Activated CD4-positive, alpha-beta memory T cell treated with anti-CD3 and anti-CD28 coated beads for 36 hours (primary cell): ENCODE data around the gene DCLK2. TPM values are rescaled to one million over a fixed set of nuclear protein-coding genes. Genes with fewer than 3 reads are reported as not detected.

Experiments
- CTCF ChIA-PET: fragments of 350-600 bp; sonication (Branson Sonifier 250); formaldehyde crosslinking; loops from one replicate; lab custom pipeline; 2021; ENCODE audit warnings: antibody characterized with exemption, inconsistent platforms; lab: Charles Lee
- POLR2A ChIA-PET: fragments of 350-600 bp; sonication (Branson Sonifier 250); formaldehyde crosslinking; loops from one replicate; lab custom pipeline; 2021; ENCODE audit warnings: antibody characterized with exemption; lab: Charles Lee
- DNase-seq: peaks from one replicate; pipeline ENCODE4 v3.0.0-alpha.2; 2020
- H3K27ac Mint-ChIP-seq: one replicate; pipeline ENCODE4 v1.8.0; 2021; ENCODE audit warnings: mixed read lengths
- H3K27me3 Mint-ChIP-seq: one replicate; pipeline ENCODE4 v1.8.0; 2021; ENCODE audit warnings: mixed read lengths
- H3K36me3 Mint-ChIP-seq: one replicate; pipeline ENCODE4 v1.8.0; 2021; ENCODE audit warnings: mixed read lengths
- H3K4me1 Mint-ChIP-seq: one replicate; pipeline ENCODE4 v1.8.0; 2021; ENCODE audit warnings: low read depth, mixed read lengths
- H3K4me3 Mint-ChIP-seq: one replicate; pipeline ENCODE4 v1.8.0; 2021; ENCODE audit warnings: mild to moderate bottlenecking, mixed read lengths
- H3K9me3 Mint-ChIP-seq: one replicate; pipeline ENCODE4 v1.8.0; 2021; ENCODE audit warnings: mixed read lengths
- intact Hi-C: fragments of 100-400 bp; cut with micrococcal nuclease; formaldehyde crosslinking; loops from one replicate; pipeline ENCODE4 v1.15.1; 2023
- total RNA-seq, 2 experiments: library from RNA; stranded (reverse); gene quantifications; one replicate each; pipeline ENCODE4 v1.2.3, GENCODE V29; 2021

DCLK2 gene
- total RNA-seq, 2 experiments from 2014 or later = not detected

DNA sequence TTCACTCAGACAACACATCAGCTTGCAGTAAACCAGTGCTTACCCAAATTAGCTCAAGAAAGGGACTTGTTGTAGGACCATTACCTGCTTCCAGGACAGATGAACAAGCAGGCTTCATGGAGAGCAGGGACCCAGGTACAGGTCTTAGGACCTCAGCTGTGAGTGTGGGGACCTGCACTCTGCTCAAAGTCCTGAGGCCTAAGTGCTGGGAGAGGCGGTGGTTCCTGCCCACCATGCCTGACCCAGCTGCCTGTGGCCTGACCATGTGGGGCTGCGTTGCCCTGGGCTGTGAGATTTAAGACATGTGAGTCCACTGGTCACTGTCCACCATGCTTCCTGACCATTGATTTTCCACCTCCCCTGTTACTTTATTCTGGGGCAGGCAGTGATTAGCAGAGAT is 140.2 kb downstream of the DCLK2 start:
- H3K27me3 Mint-ChIP-seq = no peaks in the 10 kb centered on the region
- DNase-seq = no peak
- H3K4me3 Mint-ChIP-seq = no peak overlapping the region
- no peak overlapping the region for H3K27ac Mint-ChIP-seq
- ChIA-PET CTCF (no interaction called here), POLR2A (no interaction called here)
- H3K36me3 Mint-ChIP-seq = no peaks in the 10 kb centered on the region
- no peaks in the 10 kb centered on the region for H3K9me3 Mint-ChIP-seq
- H3K4me1 Mint-ChIP-seq = no peaks in the 10 kb centered on the region
- intact Hi-C loops = no loop called here

DNA sequence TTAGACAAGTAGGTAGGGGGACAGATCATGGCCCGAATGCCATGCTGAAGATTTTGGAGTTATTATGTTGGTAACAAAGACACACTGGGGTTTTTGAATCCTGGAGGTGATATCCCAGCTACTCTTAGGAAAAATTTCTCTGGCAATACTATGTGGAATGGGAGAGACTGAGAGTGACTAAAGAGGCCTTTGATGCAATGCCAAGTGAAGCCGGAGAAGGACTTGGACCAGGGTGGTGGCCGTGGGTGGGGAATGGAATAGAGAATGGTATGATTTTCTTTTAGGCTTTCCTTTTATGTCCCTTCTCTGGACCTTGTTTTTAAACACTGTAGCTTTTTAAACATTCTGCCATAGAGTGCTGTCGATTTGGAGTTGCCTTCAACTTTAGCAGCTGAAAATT is 141.6 kb downstream of the DCLK2 start:
- no peak overlapping the region for H3K27ac Mint-ChIP-seq
- ChIA-PET CTCF (interaction anchor here (1.3 kb wide), 1 partner anchor 23 kb away, joined by 3 read pairs; no protein-coding TSS in a partner anchor), POLR2A (no interaction called here)
- DNase-seq = no peak
- no peaks in the 10 kb centered on the region for H3K27me3 Mint-ChIP-seq
- H3K4me3 Mint-ChIP-seq = no peak overlapping the region
- no peaks in the 10 kb centered on the region for H3K36me3 Mint-ChIP-seq
- H3K9me3 Mint-ChIP-seq = no peaks in the 10 kb centered on the region
- intact Hi-C loops = no loop called here
- H3K4me1 Mint-ChIP-seq = no peaks in the 10 kb centered on the region

GRCh38 chr4:150224896-150225591 is 146.8 kb downstream of the DCLK2 start:
- no peak overlapping the region for H3K4me3 Mint-ChIP-seq
- no peak for DNase-seq
- peaks cover 4% of the 10 kb centered on the region for H3K27me3 Mint-ChIP-seq
- POLR2A ChIA-PET = no interaction called here
- CTCF ChIA-PET = no interaction called here
- no peaks in the 10 kb centered on the region for H3K4me1 Mint-ChIP-seq
- intact Hi-C loops = no loop called here
- no peaks in the 10 kb centered on the region for H3K9me3 Mint-ChIP-seq
- no peaks in the 10 kb centered on the region for H3K36me3 Mint-ChIP-seq
- no peak overlapping the region for H3K27ac Mint-ChIP-seq

DNA sequence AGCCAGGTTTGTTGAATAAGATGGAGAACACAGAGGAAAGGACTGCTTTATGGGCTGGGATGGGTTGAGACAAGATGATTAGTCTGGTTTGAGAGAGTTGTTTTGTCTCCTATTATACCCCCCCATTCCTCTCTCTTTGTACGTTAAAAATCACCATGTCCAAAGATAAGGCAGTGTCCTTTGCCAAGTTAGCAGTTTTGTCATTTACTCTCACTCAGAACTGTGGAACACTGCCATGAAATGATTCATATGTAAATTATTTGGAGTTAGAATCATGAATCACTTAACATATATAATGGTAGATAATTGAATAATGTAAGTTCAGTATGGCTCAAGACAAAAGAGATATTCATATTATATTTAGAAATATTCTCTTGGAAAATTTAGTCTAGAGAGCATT is 151.3 kb downstream of the DCLK2 start:
- ChIA-PET CTCF (interaction anchor here (1.2 kb wide), 1 partner anchor 14 kb away, joined by 7 read pairs; no protein-coding TSS in a partner anchor), POLR2A (no interaction called here)
- no peak overlapping the region for H3K27ac Mint-ChIP-seq
- H3K9me3 Mint-ChIP-seq = no peaks in the 10 kb centered on the region
- intact Hi-C loops = no loop called here
- no peaks in the 10 kb centered on the region for H3K4me1 Mint-ChIP-seq
- H3K4me3 Mint-ChIP-seq = no peak overlapping the region
- H3K27me3 Mint-ChIP-seq = peaks cover 7% of the 10 kb centered on the region
- DNase-seq = no peak
- H3K36me3 Mint-ChIP-seq = no peaks in the 10 kb centered on the region

GRCh38 chr4:150230561-150230960 is 152.3 kb downstream of the DCLK2 start:
- H3K27me3 Mint-ChIP-seq = peaks cover 8% of the 10 kb centered on the region
- no peak overlapping the region for H3K27ac Mint-ChIP-seq
- ChIA-PET POLR2A (no interaction called here), CTCF (interaction anchor here (1.2 to 2.1 kb wide), 2 partner anchors 12 to 13 kb away, joined by 7 to 10 read pairs; no protein-coding TSS in a partner anchor)
- H3K9me3 Mint-ChIP-seq = no peaks in the 10 kb centered on the region
- H3K4me1 Mint-ChIP-seq = no peaks in the 10 kb centered on the region
- no peak overlapping the region for H3K4me3 Mint-ChIP-seq
- intact Hi-C loops = no loop called here
- no peaks in the 10 kb centered on the region for H3K36me3 Mint-ChIP-seq
- DNase-seq = no peak

DNA sequence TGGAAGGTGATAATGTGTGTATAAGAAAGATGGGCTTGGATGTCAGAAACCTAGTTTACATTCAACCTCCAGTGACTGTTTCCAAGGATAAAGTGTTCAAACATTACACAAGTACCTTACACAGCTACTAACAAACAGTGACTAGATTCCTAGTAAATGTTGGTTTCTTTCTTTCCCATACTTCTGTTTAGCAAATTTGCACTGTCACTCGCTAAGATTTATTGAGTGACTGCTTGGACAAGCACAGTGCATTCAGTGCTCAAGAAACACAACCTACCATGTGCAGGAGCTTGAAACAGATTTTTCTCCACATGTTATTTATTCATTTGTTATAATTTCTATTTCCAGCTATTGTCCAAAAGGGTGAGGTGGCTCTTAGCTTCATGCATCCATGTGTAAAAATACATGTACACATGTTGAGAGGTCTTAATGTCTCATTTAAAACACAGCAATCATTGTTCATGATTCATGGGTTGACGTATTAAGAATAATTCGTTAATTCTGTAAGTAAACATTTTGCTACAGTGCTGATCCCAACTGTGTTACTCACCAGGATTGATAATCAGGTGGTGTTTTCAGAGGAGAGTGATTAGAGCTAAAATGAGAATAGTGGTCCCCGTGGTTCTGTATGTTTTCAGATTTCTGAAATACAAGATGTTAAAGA is 153.0 kb downstream of the DCLK2 start:
- Mint-ChIP-seq H3K27ac (no peak overlapping the region), H3K9me3 (no peaks in the 10 kb centered on the region), H3K4me3 (no peak overlapping the region), H3K4me1 (no peaks in the 10 kb centered on the region), H3K27me3 (peaks cover 11% of the 10 kb centered on the region), H3K36me3 (no peaks in the 10 kb centered on the region)
- CTCF ChIA-PET = interaction anchor here (2.1 kb wide), 1 partner anchor 11 kb away, joined by 10 read pairs; no protein-coding TSS in a partner anchor
- intact Hi-C loops = no loop called here
- DNase-seq = no peak
- POLR2A ChIA-PET = no interaction called here

DNA sequence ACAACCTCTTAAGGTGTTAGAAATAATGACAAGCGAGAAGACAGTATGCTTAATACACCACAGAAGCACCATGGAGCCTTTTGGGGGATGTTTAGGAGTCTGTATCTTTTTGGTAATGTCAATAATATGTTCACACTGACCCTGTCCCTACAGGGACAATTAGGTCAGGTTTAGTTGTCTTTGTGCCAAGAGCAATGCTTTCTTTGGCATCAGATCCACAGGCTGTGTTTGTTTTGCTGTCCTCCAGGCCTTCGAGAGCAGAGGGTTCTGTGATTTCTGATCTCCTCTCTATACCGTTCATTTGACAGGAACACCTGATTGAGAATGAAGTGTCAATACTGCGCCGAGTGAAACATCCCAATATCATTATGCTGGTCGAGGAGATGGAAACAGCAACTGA is 153.8 kb downstream of the DCLK2 start:
- ChIA-PET CTCF (interaction anchor here (2.1 kb wide), 1 partner anchor 11 kb away, joined by 10 read pairs; no protein-coding TSS in a partner anchor), POLR2A (no interaction called here)
- intact Hi-C loops = no loop called here
- Mint-ChIP-seq H3K27me3 (peaks cover 11% of the 10 kb centered on the region), H3K9me3 (no peaks in the 10 kb centered on the region), H3K4me3 (no peak overlapping the region), H3K36me3 (no peaks in the 10 kb centered on the region), H3K4me1 (no peaks in the 10 kb centered on the region), H3K27ac (no peak overlapping the region)
- DNase-seq = no peak

GRCh38 chr4:150234246-150234645 is 156.0 kb downstream of the DCLK2 start:
- no peaks in the 10 kb centered on the region for H3K4me1 Mint-ChIP-seq
- ChIA-PET POLR2A (no interaction called here), CTCF (interaction anchor here (1.0 kb wide), 1 partner anchor 9 kb away, joined by 4 read pairs; no protein-coding TSS in a partner anchor)
- H3K27ac Mint-ChIP-seq = no peak overlapping the region
- peaks cover 14% of the 10 kb centered on the region for H3K27me3 Mint-ChIP-seq
- H3K9me3 Mint-ChIP-seq = no peaks in the 10 kb centered on the region
- no peaks in the 10 kb centered on the region for H3K36me3 Mint-ChIP-seq
- DNase-seq = no peak
- no peak overlapping the region for H3K4me3 Mint-ChIP-seq
- intact Hi-C loops = no loop called here

- H3K27ac Mint-ChIP-seq = no peak overlapping the region
- no peak overlapping the region for H3K4me3 Mint-ChIP-seq
- no peaks in the 10 kb centered on the region for H3K4me1 Mint-ChIP-seq
- ChIA-PET CTCF (interaction anchor here (1.0 kb wide), 1 partner anchor 9 kb away, joined by 3 read pairs; no protein-coding TSS in a partner anchor), POLR2A (no interaction called here)
- H3K27me3 Mint-ChIP-seq = peaks cover 14% of the 10 kb centered on the region
- intact Hi-C loops = no loop called here
- DNase-seq = no peak
- no peaks in the 10 kb centered on the region for H3K36me3 Mint-ChIP-seq
- H3K9me3 Mint-ChIP-seq = no peaks in the 10 kb centered on the region
These were observed 157.1 kb downstream of the DCLK2 start for GRCh38 chr4:150235317-150235716.

GRCh38 chr4:150235808-150236271 is 157.6 kb downstream of the DCLK2 start:
- intact Hi-C loops = no loop called here
- Mint-ChIP-seq H3K9me3 (no peaks in the 10 kb centered on the region), H3K27me3 (peaks cover 14% of the 10 kb centered on the region), H3K36me3 (no peaks in the 10 kb centered on the region), H3K4me1 (no peaks in the 10 kb centered on the region), H3K4me3 (no peak overlapping the region), H3K27ac (no peak overlapping the region)
- DNase-seq = no peak
- ChIA-PET CTCF (no interaction called here), POLR2A (no interaction called here)

GRCh38 chr4:150236626-150237025 is 158.4 kb downstream of the DCLK2 start:
- no peak for DNase-seq
- Mint-ChIP-seq H3K9me3 (no peaks in the 10 kb centered on the region), H3K4me1 (no peaks in the 10 kb centered on the region), H3K27me3 (peaks cover 14% of the 10 kb centered on the region), H3K4me3 (no peak overlapping the region), H3K27ac (no peak overlapping the region), H3K36me3 (no peaks in the 10 kb centered on the region)
- CTCF ChIA-PET = no interaction called here
- POLR2A ChIA-PET = no interaction called here
- intact Hi-C loops = no loop called here

DNA sequence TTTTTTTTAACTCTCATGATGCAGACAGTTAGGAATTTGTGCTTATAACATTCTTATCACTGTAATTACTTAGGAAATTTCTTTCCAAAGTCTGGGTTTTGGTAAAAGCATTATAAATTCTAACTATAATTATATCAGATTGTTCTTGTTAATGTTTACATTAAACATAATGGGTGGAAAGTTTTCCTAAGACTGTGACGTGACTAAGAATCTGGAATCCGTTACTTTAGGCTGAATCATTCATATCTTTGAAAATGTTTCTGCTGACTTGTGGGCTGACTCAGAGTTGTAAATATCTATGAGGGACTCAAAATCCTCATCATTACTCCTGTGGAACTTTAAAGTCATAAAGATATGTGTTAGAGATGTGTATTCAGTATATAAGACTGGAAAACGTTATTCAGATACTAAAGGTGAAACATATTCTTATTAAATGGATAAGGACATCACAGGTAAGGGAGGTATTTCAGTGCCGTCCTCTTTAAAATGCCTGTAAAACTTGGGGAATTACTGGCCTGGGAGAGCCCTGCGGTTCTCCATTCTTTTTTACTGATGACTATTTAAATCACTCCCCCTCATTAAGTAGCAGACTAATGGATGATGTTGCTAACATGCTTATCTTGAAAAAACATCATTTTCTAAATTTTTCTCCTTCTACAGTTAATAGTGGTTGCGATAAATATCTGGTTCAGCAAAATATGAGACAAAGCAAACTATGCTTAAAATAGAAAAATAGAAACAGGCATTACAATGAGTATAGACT is 159.0 kb downstream of the DCLK2 start:
- Mint-ChIP-seq H3K4me3 (no peak overlapping the region), H3K27ac (no peak overlapping the region), H3K9me3 (no peaks in the 10 kb centered on the region), H3K27me3 (peaks cover 14% of the 10 kb centered on the region), H3K36me3 (no peaks in the 10 kb centered on the region), H3K4me1 (no peaks in the 10 kb centered on the region)
- intact Hi-C loops = no loop called here
- ChIA-PET CTCF (no interaction called here), POLR2A (no interaction called here)
- DNase-seq = no peak
